ENCODE measurements around the gene VPS45. TPM values are rescaled to one million over a fixed set of nuclear protein-coding genes. Genes with fewer than 3 reads are reported as not detected.

The VPS45 gene
- total RNA-seq, 4 donors from 2014 or later, result 32.6 to 41.2 (median 37.1) TPM

DNA sequence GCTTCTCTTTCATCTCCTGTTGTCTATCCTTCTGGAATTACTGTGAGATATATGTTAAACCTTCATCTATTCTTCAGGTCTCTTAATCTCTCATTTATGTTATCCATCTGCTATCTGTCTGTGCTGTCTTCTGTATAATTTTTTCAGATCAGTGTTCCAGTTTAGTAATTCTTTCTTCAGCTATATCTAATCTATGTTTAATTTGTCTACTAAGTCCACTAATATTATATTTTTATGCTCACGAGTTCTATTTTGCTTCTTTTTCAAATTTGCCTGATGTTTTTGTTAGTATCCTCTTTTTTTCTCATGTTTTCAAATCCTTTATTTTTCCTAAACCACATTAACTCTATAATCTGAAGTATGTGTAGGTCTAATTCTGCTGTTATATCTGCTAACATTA, 47.5 kb downstream of the VPS45 start:
- 96 to 100% methylated on average over 1 of the region's 1 CpG for WGBS, 2 donors
- H3K4me1 ChIP-seq, result no peaks in the 10 kb centered on the region

GRCh38 chr1:150118716-150119115, 51.1 kb downstream of the VPS45 start:
- H3K27ac ChIP-seq, result no peak overlapping the region
- no peaks in the 10 kb centered on the region for H3K4me1 ChIP-seq
- TF ChIP-seq POLR2A (IDR thresholded peaks at IDR 0.05) (no peak), EP300 (IDR thresholded peaks at IDR 0.05) (no peak)
- TF ChIP-seq, protein P1, sequence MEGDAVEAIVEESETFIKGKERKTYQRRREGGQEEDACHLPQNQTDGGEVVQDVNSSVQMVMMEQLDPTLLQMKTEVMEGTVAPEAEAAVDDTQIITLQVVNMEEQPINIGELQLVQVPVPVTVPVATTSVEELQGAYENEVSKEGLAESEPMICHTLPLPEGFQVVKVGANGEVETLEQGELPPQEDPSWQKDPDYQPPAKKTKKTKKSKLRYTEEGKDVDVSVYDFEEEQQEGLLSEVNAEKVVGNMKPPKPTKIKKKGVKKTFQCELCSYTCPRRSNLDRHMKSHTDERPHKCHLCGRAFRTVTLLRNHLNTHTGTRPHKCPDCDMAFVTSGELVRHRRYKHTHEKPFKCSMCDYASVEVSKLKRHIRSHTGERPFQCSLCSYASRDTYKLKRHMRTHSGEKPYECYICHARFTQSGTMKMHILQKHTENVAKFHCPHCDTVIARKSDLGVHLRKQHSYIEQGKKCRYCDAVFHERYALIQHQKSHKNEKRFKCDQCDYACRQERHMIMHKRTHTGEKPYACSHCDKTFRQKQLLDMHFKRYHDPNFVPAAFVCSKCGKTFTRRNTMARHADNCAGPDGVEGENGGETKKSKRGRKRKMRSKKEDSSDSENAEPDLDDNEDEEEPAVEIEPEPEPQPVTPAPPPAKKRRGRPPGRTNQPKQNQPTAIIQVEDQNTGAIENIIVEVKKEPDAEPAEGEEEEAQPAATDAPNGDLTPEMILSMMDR (IDR thresholded peaks at IDR 0.05), result no peak
- peaks cover 0 to 40% (median 0%) of the 10 kb centered on the region in 3 donors for H3K36me3 ChIP-seq
- 83 to 84% methylated on average over 2 of the region's 2 CpGs for WGBS, 2 donors
- DNase-seq (ENCODE audit: low spot score in 2 of 2), result no peak
- peaks cover 0 to 14% (median 0%) of the 10 kb centered on the region in 4 donors for H3K9me3 ChIP-seq
- H3K27me3 ChIP-seq, result no peaks in the 10 kb centered on the region
- no peak overlapping the region for H3K4me3 ChIP-seq

More for the DNA sequence above, 47.5 kb downstream of the VPS45 start:
- Histone ChIP-seq H3K9me3 (peaks cover 0 to 14% (median 0%) of the 10 kb centered on the region in 4 donors), H3K36me3 (peaks cover 0 to 32% (median 0%) of the 10 kb centered on the region in 3 donors), H3K27me3 (no peaks in the 10 kb centered on the region), H3K27ac (no peak overlapping the region), H3K4me3 (no peak overlapping the region)
- TF ChIP-seq EP300 (IDR thresholded peaks at IDR 0.05) (no peak), POLR2A (IDR thresholded peaks at IDR 0.05) (no peak)
- TF ChIP-seq, protein P1 (IDR thresholded peaks at IDR 0.05), result no peak
- DNase-seq (ENCODE audit: low spot score in 2 of 2), result no peak

- WGBS, 2 donors, result 42 to 51% methylated on average over 1 of the region's 1 CpG
- TF ChIP-seq, protein P1 (IDR thresholded peaks at IDR 0.05), result no peak
- TF ChIP-seq POLR2A (IDR thresholded peaks at IDR 0.05), result no peak
- TF ChIP-seq EP300 (IDR thresholded peaks at IDR 0.05), result no peak
- no peak for DNase-seq (ENCODE audit: low spot score in 2 of 2)
- no peak overlapping the region for H3K4me3 ChIP-seq
- peaks cover 0 to 33% (median 0%) of the 10 kb centered on the region in 3 donors for H3K36me3 ChIP-seq
- no peaks in the 10 kb centered on the region for H3K9me3 ChIP-seq
- no peaks in the 10 kb centered on the region for H3K4me1 ChIP-seq
- H3K27me3 ChIP-seq, result no peaks in the 10 kb centered on the region
- no peak overlapping the region for H3K27ac ChIP-seq
Measured at GRCh38 chr1:150121236-150121862, 53.8 kb downstream of the VPS45 start.

DNA sequence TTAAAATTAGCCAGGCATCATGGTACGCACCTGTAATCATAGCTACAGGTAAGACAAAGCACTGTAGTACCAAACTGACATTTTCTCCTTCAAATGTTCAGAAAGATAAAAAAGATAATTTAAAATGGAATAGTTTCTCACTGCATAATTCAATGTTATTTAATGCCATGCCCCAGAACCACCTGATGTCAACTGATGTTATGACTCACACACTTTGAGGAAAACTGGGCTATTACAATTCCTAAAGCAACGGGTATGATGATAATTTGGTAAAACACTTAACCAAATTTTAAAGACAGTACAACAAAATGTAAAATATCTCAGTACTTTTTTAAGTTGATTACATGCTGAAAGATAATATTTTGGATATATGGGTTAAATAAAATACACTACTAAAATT, 59.2 kb downstream of the VPS45 start:
- Histone ChIP-seq H3K36me3 (peaks cover 0 to 33% (median 0%) of the 10 kb centered on the region in 3 donors), H3K27ac (no peak overlapping the region), H3K27me3 (no peaks in the 10 kb centered on the region), H3K4me1 (no peaks in the 10 kb centered on the region), H3K9me3 (no peaks in the 10 kb centered on the region), H3K4me3 (no peak overlapping the region)
- TF ChIP-seq POLR2A (IDR thresholded peaks at IDR 0.05) (no peak), EP300 (IDR thresholded peaks at IDR 0.05) (no peak)
- TF ChIP-seq, protein P1 (IDR thresholded peaks at IDR 0.05), result no peak
- WGBS, 2 donors, result 87 to 93% methylated on average over 2 of the region's 2 CpGs
- DNase-seq (ENCODE audit: low spot score in 2 of 2), result no peak

DNA sequence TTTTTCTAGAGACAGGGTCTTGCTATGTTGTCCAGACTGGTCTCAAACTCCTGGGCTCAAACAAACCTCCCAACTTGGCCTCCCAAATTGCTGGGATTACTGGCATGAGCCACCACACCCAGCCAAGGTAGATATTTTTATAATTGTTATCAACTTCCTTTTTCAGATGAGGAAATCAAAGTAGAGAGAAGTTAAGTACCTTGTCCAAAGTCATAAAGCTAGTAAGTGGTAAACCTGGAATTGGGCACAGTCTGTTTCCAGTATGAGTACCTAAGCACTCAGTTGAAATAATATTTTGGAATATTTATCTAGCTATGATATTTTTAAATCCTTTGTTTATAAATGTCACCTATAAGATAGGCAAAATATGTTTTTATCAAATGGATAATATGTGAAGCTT, 59.9 kb downstream of the VPS45 start:
- no peaks in the 10 kb centered on the region for H3K4me1 ChIP-seq
- H3K27me3 ChIP-seq, result no peaks in the 10 kb centered on the region
- TF ChIP-seq POLR2A (IDR thresholded peaks at IDR 0.05), result no peak
- TF ChIP-seq, protein P1 (IDR thresholded peaks at IDR 0.05), result no peak
- TF ChIP-seq EP300 (IDR thresholded peaks at IDR 0.05), result no peak
- no peaks in the 10 kb centered on the region for H3K9me3 ChIP-seq
- peaks cover 0 to 26% (median 0%) of the 10 kb centered on the region in 3 donors for H3K36me3 ChIP-seq
- no peak overlapping the region for H3K4me3 ChIP-seq
- no peak overlapping the region for H3K27ac ChIP-seq
- no peak for DNase-seq (ENCODE audit: low spot score in 2 of 2)

All from tibial nerve (tissue), 4 donors.